GM19351 (cell line): ENCODE measurements around the gene SP140.
"Not testable (repeated sequence)": the region's sequence is repeated elsewhere in the genome, so short reads cannot be mapped to it uniquely, and the experiment has no call there.

Experiments used
- ATAC-seq: cut with Tn5 transposase; IDR thresholded peaks from one replicate; pipeline ENCODE4 v1.9.1; 2021; ENCODE audit warnings: mild to moderate bottlenecking, moderate library complexity; ENCODE audit not compliant: unreplicated experiment

Gene SP140

GRCh38 chr2:230324503-230324902 is 99.0 kb downstream of the SP140 start:
- no peak for ATAC-seq

GRCh38 chr2:230325316-230326243 is 100.0 kb downstream of the SP140 start:
- ATAC-seq, result no peak

GRCh38 chr2:230326453-230327417 is 101.2 kb downstream of the SP140 start, which contains the start of gene SP140L:
Gene SP140L (plus strand): TSS chr2:230327193. CDS start chr2:230327270, 77 bp downstream.
- peak; percentile 92 for ATAC-seq

- ATAC-seq, result peak; percentile 63
Measured at GRCh38 chr2:230327418-230328154, 102.0 kb downstream of the SP140 start.

- no peak for ATAC-seq
Measured at GRCh38 chr2:230328155-230328458, 102.6 kb downstream of the SP140 start.

- ATAC-seq, result no peak
Measured at GRCh38 chr2:230329946-230330605, 104.5 kb downstream of the SP140 start.

- ATAC-seq, result no peak
Measured at GRCh38 chr2:230330725-230331124, 105.2 kb downstream of the SP140 start.

DNA sequence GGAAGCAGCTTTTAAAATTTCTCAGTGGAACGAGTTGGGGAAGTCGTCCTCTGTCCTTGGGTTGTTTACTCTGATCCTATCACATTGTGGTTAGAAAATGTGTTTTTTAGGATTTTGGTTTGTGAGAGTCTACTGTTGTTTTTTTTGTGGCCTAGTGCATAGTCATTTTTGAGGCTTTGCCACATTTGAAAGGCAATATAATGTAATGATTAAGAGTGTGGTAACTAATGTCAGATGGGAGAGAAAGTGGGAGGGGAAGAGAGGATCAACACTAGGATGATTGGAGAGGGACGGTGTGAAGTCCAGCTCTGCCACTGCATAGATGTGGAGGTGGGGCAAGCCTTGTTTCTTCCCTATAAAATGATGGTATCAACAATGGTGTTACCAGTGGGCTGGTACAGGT is 109.9 kb downstream of the SP140 start:
- ATAC-seq, result no peak

DNA sequence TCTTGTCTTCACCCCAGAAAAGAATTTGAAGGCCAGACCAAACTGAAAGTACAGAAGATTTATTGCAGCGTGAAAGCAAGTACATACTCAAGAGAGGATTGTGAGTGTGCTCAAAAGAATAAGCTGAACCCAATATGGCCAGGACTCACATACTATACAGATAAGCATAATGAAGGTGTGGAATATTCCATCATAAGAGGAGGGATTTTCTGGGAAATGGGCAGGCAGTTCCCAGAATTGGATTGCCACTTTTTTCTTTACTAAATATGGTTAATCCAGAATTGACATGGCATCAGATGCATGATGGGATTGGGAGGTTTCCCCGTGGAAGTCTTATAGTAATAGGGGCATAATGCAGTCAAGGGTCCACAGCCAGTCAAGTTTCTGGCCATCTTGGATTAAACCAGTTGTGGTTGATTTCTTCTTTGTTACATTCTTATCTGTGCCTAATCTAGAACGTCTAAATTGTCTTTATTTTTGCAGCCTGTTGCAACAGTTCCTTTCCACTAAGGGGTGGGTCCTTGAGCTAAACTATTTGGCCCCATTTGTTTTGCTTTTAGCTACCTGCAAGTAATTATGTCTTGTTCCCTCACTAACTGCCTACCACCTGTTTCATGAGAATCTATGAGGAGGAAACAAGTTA is 110.4 kb downstream of the SP140 start:
- no peak for ATAC-seq

DNA sequence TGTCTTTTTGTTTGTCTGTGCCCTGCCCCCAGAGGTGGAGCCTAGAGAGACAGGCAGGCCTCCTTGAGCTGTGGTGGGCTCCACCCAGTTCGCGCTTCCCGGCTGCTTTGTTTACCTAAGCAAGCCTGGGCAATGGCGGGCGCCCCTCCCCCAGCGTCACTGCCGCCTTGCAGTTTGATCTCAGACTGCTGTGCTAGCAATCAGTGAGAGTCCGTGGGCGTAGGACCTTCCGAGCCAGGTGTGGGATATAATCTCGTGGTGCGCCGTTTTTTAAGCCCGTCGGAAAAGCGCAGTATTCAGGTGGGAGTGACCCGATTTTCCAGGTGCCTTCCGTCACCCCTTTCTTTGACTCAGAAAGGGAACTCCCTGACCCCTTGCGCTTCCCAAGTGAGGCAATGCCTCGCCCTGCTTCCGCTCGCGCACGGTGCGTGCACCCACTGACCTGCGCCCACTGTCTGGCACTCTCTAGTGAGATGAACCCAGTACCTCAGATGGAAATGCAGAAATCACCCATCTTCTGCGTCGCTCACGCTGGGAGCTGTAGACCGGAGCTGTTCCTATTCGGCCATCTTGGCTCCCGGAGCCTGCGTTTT is 116.5 kb downstream of the SP140 start:
- ATAC-seq, result not testable (repeated sequence)

DNA sequence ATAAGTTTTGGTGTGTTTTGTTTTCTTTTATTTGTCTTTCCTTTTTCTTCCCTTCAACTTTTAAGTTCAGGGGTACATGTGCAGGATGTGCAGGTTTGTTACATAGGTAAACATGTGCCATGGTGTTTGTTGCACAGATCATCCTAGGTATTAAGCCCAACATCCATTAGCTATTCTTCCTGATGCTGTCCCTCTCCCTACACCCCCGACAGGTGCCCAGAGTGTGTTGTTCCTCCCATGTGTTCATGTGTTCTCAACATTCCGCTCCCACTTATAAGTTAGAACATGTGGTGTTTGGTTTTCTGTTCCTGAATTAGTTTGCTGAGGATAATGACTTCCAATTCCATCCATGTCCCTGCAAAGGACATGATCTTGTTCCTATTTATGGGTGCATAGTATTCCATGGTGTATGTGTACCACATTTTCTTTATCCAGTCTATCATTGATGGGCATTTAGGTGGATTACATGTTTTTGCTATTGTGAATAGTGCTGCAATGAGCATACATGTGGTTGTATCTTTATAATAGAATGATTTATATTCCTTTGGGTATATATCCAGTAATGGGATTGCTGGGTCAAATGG is 117.6 kb downstream of the SP140 start:
- ATAC-seq, result not testable (repeated sequence)

DNA sequence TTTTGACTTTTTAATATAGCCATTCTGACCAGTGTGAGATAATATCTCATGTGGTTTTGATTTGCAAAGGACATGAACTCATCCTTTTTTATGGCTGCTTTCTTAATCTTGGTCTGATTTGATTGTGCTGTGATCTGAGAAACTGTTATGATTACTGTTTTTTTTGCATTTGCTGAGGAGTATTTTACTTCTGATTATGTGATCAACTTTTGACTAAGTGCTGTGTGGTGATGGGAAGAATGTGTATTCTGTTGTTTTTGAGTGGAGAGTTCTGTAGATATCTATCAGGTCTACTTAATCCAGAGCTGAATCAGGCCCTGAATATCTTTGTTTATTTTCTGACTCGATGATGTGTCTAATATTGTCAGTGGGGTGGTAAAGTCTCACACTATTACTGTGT is 118.2 kb downstream of the SP140 start:
- no peak for ATAC-seq

DNA sequence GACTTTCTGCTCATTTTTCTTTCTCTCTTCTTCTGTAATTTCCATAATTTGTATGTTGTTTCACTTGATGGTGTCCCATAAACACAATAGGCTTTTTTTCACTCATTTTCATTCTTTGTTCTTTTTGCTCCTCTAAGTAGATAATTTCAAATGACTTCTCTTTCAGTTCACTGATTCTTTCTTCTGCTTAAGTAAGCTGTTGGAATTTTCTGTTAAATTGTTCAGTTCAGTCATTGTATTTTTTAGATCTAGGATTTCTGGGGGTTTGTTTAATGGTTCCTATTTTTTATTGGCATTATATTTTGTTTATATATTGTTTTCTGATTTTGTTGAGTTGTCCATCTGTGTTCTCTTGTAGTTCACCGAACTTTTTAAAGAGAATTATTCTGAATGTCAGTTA is 120.9 kb downstream of the SP140 start:
- ATAC-seq, result no peak

- ATAC-seq, result no peak
Measured at GRCh38 chr2:230346921-230347533, 121.5 kb downstream of the SP140 start.

- ATAC-seq, result peak; percentile 73
Measured at GRCh38 chr2:230347659-230348305, 122.2 kb downstream of the SP140 start.

DNA sequence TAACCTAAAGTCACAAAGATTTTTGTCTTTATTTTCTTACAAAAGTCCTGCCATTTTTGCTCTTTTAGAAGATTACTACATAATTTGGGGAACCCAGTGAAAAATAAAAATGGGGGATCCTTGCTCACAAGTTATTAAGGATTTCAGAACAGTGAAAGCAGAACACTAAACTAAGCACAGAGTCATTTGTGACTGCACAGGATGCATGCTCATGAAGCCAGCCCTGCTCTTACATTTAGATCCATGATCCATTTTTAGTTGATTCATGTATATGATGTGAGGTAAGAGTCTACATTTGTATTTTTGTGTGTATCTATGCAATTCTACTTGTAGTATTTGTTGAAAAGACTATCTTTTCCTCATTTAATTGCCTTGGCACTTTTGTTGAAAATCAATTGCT is 123.3 kb downstream of the SP140 start:
- no peak for ATAC-seq

DNA sequence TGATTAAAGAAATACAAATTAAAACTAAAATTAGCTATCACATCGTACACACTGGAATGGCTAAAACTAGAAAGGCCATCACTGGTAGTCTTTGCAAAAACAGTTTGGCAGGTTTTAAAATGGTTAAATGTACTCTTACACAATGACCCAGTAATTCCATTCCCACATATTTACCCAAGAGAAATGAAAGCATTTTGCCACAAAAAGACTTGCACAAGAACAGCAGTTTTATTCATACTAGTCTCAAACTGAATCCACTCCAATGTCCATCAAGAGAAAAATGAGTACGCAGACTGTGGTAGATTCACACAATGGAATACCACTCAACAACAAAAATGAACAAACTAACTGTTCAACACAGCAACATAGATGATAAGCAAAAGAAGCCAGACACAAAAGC is 130.5 kb downstream of the SP140 start:
- ATAC-seq, result no peak

DNA sequence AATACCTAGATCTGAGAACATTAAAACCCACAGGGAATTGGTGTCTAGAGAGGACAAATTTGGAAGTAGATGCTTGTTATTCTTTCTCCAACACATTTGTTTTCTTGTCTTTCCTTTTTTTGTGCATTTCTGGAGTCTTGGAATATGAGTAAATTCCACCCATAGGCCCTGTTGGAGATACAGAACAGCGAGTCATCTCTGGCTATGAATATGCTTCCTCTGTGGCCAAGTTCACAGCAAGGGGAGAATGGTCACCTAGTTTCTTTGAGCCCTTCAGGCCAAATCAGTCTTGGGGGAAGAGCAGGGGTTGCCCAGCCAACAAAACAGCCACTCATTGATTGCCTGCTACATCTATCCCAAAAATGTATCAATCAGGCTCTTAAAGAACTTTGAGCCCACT is 132.8 kb downstream of the SP140 start:
- no peak for ATAC-seq
